ENCODE measurements around the gene CYTH2.

The CYTH2 gene

DNA sequence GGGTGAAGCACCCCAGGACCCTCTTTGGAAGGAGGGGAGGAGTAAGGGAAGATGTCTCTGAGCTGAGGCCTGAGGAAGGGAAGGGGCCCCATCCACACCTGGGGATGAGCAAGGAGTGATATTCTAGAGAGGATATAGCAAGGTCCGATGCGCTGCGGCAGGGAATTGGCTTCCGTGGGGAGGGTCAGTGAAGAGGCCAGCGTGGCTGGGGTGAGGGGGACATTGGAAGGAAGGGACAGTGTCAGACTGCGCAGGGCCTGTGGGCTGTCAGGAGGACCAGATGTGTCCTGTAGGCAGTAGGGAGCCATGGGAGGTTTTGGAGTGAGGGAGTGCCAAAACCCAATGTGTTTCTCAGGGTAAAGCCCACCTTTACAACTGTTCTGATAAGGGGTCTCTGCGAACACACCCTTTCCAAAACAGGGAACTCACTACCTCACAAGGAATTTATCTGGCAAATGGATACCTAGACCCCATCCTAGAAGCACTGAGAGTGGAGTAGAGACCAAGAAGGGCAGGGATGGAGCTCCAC is 38.8 kb downstream of the CYTH2 start:
- Histone ChIP-seq H2AFZ (ENCODE audit: low read depth, low read length, severe bottlenecking) (no peak overlapping the region), H3K27me3 (ENCODE audit: low read length) (no peaks in the 10 kb centered on the region), H3K79me2 (ENCODE audit: insufficient read depth, low read length) (no peaks in the 10 kb centered on the region), H3K9ac (ENCODE audit: low read length) (no peak overlapping the region), H3K27ac (ENCODE audit: low read depth, low read length) (no peak overlapping the region), H3K36me3 (ENCODE audit: low read length) (no peaks in the 10 kb centered on the region), H3K9me3 (ENCODE audit: insufficient read depth, low read length) (no peaks in the 10 kb centered on the region), H3K4me2 (ENCODE audit: low read depth, low read length, poor library complexity, severe bottlenecking) (no peak overlapping the region), H3K9me2 (replicated peaks; ENCODE audit: insufficient read depth, low read length) (no peaks in the 10 kb centered on the region), H3F3A (ENCODE audit: insufficient read depth) (peaks cover 5% of the 10 kb centered on the region), H4K20me1 (ENCODE audit: low read depth, low read length) (no peaks in the 10 kb centered on the region), H3K4me3 (ENCODE audit: insufficient read depth, low read length, poor library complexity, severe bottlenecking) (no peak overlapping the region)
- TF ChIP-seq, protein P1, sequence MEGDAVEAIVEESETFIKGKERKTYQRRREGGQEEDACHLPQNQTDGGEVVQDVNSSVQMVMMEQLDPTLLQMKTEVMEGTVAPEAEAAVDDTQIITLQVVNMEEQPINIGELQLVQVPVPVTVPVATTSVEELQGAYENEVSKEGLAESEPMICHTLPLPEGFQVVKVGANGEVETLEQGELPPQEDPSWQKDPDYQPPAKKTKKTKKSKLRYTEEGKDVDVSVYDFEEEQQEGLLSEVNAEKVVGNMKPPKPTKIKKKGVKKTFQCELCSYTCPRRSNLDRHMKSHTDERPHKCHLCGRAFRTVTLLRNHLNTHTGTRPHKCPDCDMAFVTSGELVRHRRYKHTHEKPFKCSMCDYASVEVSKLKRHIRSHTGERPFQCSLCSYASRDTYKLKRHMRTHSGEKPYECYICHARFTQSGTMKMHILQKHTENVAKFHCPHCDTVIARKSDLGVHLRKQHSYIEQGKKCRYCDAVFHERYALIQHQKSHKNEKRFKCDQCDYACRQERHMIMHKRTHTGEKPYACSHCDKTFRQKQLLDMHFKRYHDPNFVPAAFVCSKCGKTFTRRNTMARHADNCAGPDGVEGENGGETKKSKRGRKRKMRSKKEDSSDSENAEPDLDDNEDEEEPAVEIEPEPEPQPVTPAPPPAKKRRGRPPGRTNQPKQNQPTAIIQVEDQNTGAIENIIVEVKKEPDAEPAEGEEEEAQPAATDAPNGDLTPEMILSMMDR (IDR thresholded peaks at IDR 0.05; ENCODE audit: insufficient read depth, low read length, poor library complexity, severe bottlenecking): no peak
- no peak for TF ChIP-seq EZH2phosphoT487 (conservative IDR thresholded peaks at IDR 0.05; ENCODE audit: low read length)

DNA sequence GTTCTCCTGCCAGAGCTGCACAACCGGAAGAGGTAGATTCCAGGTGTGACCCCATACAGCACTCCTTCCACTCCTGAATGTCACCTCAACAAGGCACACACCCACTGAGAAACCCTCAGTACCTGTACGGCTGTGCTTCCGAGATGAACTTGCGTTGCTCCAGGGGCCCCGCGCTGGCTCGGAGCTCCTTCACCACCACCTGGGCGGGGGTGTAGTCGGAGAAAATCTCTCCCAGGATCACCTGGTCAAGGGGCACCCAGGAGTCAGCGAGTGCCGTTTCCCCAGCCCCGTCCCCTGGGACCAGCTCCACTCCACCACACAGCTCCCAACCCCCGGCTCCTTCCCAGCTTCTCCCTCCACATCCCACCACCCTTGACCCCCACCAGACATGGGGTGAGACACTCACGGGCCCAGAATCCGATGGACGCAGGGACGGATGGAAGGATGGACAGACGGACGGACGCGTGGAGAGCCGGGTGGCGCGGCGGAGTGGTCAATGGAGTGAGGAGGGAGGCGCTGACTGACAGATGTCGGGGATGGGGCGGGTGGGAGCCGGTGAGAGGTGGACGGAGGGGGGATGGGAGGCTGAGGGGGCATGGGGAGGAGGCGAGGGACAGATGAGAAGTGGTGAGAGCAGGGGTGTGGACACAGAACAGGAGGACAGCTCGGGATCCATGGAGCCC is 39.7 kb downstream of the CYTH2 start:
- TF ChIP-seq EZH2phosphoT487 (conservative IDR thresholded peaks at IDR 0.05; ENCODE audit: low read length): no peak
- TF ChIP-seq, protein P1 (IDR thresholded peaks at IDR 0.05; ENCODE audit: insufficient read depth, low read length, poor library complexity, severe bottlenecking): no peak
- no peaks in the 10 kb centered on the region for H3K9me2 ChIP-seq (replicated peaks; ENCODE audit: insufficient read depth, low read length)
- H3F3A ChIP-seq (ENCODE audit: insufficient read depth): peaks cover 8% of the 10 kb centered on the region
- no peak overlapping the region for H3K4me3 ChIP-seq (ENCODE audit: insufficient read depth, low read length, poor library complexity, severe bottlenecking)
- H3K79me2 ChIP-seq (ENCODE audit: insufficient read depth, low read length): no peaks in the 10 kb centered on the region
- no peaks in the 10 kb centered on the region for H3K9me3 ChIP-seq (ENCODE audit: insufficient read depth, low read length)
- H3K36me3 ChIP-seq (ENCODE audit: low read length): no peaks in the 10 kb centered on the region
- no peak overlapping the region for H3K27ac ChIP-seq (ENCODE audit: low read depth, low read length)
- no peak overlapping the region for H3K4me2 ChIP-seq (ENCODE audit: low read depth, low read length, poor library complexity, severe bottlenecking)
- no peaks in the 10 kb centered on the region for H3K27me3 ChIP-seq (ENCODE audit: low read length)
- no peak overlapping the region for H2AFZ ChIP-seq (ENCODE audit: low read depth, low read length, severe bottlenecking)
- H4K20me1 ChIP-seq (ENCODE audit: low read depth, low read length): no peaks in the 10 kb centered on the region
- H3K9ac ChIP-seq (ENCODE audit: low read length): no peak overlapping the region

DNA sequence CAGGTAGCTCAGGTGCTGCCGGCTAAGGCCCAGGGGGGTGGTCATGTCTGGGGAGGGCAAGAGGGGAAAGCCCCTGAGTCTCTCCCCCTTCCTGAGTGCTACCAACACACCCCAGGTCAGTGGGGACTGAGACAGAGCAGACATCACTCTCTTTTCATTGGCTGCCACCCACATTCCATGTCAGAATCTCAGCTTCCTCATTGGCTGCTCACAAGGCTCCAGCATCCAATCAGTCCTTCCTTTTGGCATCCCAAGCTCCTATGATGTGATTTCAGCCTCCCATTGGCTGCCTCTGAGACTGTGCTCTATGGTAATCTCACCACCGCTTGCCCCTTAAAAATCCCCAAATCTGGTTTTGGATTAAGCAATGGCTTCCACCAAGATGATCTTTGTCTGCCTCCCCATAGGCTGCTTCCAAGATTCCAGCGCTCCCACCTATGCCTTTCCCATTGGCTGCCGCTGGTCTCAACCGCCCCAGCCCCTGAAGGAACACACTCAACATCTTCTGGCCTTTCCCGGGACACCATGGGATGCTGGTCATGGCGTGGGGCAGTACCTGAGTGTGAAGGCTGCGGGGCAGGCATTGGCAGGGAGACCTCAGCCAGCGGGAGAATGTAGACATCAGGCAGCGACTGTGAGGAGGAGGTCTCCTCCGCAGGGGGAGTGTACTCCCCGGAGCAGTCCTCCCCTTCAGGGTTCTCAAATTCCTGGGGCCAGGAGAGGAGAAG is 40.5 kb downstream of the CYTH2 start:
- no peaks in the 10 kb centered on the region for H3K27me3 ChIP-seq (ENCODE audit: low read length)
- no peak overlapping the region for H3K27ac ChIP-seq (ENCODE audit: low read depth, low read length)
- H4K20me1 ChIP-seq (ENCODE audit: low read depth, low read length): no peaks in the 10 kb centered on the region
- H3K9ac ChIP-seq (ENCODE audit: low read length): no peak overlapping the region
- H3F3A ChIP-seq (ENCODE audit: insufficient read depth): peaks cover 8% of the 10 kb centered on the region
- TF ChIP-seq, protein P1 (IDR thresholded peaks at IDR 0.05; ENCODE audit: insufficient read depth, low read length, poor library complexity, severe bottlenecking): no peak
- no peak for TF ChIP-seq EZH2phosphoT487 (conservative IDR thresholded peaks at IDR 0.05; ENCODE audit: low read length)
- H3K4me3 ChIP-seq (ENCODE audit: insufficient read depth, low read length, poor library complexity, severe bottlenecking): no peak overlapping the region
- H3K9me2 ChIP-seq (replicated peaks; ENCODE audit: insufficient read depth, low read length): no peaks in the 10 kb centered on the region
- H3K36me3 ChIP-seq (ENCODE audit: low read length): no peaks in the 10 kb centered on the region
- H3K79me2 ChIP-seq (ENCODE audit: insufficient read depth, low read length): no peaks in the 10 kb centered on the region
- H3K9me3 ChIP-seq (ENCODE audit: insufficient read depth, low read length): no peaks in the 10 kb centered on the region
- no peak overlapping the region for H3K4me2 ChIP-seq (ENCODE audit: low read depth, low read length, poor library complexity, severe bottlenecking)
- H2AFZ ChIP-seq (ENCODE audit: low read depth, low read length, severe bottlenecking): no peak overlapping the region
